ENCODE measurements around the gene CDCA7L. TPM values are rescaled to one million over a fixed set of nuclear protein-coding genes. Genes with fewer than 3 reads are reported as not detected.

Gene CDCA7L
- total and polyA plus RNA-seq, 2 of the 13 experiments (the other 11 are each of a cell fraction or from before 2014, with no cell fraction given) = 2.7 to 4.2 TPM

DNA sequence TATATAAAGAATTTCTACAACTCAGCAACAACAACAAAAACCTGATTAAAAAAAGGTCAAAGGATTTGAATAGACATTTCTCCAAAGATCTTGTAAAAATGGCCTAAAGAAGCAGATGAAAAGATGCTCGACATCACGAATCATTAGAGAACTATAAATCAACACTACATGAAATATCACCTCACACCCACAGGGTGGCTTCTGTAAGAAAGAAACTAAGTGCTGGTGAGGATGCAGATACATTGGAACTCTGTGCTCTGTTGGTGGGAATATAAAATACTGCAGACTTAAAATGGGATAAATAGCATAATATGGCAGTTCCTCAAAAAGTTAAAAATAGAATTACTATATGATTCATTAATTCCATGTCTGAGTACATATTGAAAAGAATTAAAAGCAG is 38.3 kb upstream of the CDCA7L start:
- Histone ChIP-seq H3K4me1 (ENCODE audit: insufficient read depth, low read length) (no peaks in the 10 kb centered on the region), H3K4me3 (replicated peaks in 1 of 3; ENCODE audit: insufficient read depth in 1 of 3, low read depth in 2 of 3, low read length in 3 of 3) (no peak overlapping the region), H3K79me2 (ENCODE audit: insufficient read depth, low read length) (no peaks in the 10 kb centered on the region), H2AFZ (ENCODE audit: low read length) (no peak overlapping the region), H3K9ac (ENCODE audit: insufficient read depth, low read depth, low read length) (no peak overlapping the region), H3K4me2 (ENCODE audit: low read depth, low read length) (no peak overlapping the region), H4K20me1 (ENCODE audit: insufficient read depth, low read length) (no peaks in the 10 kb centered on the region; the same call in 1 of the 2 replicates), H3K9me3 (ENCODE audit: low read length) (no peaks in the 10 kb centered on the region), H3K27me3 (ENCODE audit: control insufficient read depth in 1 of 2, insufficient read depth in 2 of 2, low read length in 2 of 2) (peaks cover 0 to 6% of the 10 kb centered on the region in 2 experiments; a peak in 1 of 5 replicates), H3K36me3 (replicated peaks in 1 of 2; ENCODE audit: control insufficient read depth in 1 of 2, insufficient read depth in 2 of 2, low read length in 2 of 2) (no peaks in the 10 kb centered on the region), H3K27ac (ENCODE audit: extremely low read length, insufficient read depth, low read length) (no peak overlapping the region)
- WGBS (ENCODE audit: low lambda C conversion rate) = 0% methylated on average over 2 of the region's 2 CpGs
- intact Hi-C loops (cut with micrococcal nuclease; ENCODE audit: unreplicated experiment) (no loop called here), in situ Hi-C loops (cut with HindIII; ENCODE audit: extremely low pct_ligation_motif_present, low pct_unique_long_range_greater_than_20kb) (no loop called here)
- no TSS peak for BruUV-seq (replicated peaks)
- CTCF ChIA-PET (ENCODE audit: low intra/inter-chr PET ratio, low total read pairs) = no interaction called here
- ATAC-seq (no peak), DNase-seq (ENCODE audit: low spot score) (no peak), FAIRE-seq (no peak)
- POLR2A ChIA-PET = no interaction called here
- TF ChIP-seq, protein P1, sequence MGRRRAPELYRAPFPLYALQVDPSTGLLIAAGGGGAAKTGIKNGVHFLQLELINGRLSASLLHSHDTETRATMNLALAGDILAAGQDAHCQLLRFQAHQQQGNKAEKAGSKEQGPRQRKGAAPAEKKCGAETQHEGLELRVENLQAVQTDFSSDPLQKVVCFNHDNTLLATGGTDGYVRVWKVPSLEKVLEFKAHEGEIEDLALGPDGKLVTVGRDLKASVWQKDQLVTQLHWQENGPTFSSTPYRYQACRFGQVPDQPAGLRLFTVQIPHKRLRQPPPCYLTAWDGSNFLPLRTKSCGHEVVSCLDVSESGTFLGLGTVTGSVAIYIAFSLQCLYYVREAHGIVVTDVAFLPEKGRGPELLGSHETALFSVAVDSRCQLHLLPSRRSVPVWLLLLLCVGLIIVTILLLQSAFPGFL (CRISPR knock-in tag; IDR thresholded peaks at IDR 0.05) = no peak
- TF ChIP-seq, protein P2, sequence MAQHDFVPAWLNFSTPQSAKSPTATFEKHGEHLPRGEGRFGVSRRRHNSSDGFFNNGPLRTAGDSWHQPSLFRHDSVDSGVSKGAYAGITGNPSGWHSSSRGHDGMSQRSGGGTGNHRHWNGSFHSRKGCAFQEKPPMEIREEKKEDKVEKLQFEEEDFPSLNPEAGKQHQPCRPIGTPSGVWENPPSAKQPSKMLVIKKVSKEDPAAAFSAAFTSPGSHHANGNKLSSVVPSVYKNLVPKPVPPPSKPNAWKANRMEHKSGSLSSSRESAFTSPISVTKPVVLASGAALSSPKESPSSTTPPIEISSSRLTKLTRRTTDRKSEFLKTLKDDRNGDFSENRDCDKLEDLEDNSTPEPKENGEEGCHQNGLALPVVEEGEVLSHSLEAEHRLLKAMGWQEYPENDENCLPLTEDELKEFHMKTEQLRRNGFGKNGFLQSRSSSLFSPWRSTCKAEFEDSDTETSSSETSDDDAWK (CRISPR knock-in tag; IDR thresholded peaks at IDR 0.05) = no peak
- TF ChIP-seq ZNF496 (CRISPR knock-in tag; IDR thresholded peaks at IDR 0.05; ENCODE audit: insufficient replicate concordance) = no peak
- TF ChIP-seq, protein P3, sequence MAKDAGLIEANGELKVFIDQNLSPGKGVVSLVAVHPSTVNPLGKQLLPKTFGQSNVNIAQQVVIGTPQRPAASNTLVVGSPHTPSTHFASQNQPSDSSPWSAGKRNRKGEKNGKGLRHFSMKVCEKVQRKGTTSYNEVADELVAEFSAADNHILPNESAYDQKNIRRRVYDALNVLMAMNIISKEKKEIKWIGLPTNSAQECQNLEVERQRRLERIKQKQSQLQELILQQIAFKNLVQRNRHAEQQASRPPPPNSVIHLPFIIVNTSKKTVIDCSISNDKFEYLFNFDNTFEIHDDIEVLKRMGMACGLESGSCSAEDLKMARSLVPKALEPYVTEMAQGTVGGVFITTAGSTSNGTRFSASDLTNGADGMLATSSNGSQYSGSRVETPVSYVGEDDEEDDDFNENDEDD (CRISPR knock-in tag; IDR thresholded peaks at IDR 0.05; ENCODE audit: borderline replicate concordance) = no peak
- no peak for TF ChIP-seq REPIN1 (CRISPR knock-in tag; IDR thresholded peaks at IDR 0.05; ENCODE audit: borderline replicate concordance, low read depth)
- no peak for TF ChIP-seq PAX8 (CRISPR knock-in tag; IDR thresholded peaks at IDR 0.05; ENCODE audit: borderline replicate concordance)
- no peak for TF ChIP-seq MED8 (CRISPR knock-in tag; IDR thresholded peaks at IDR 0.05; ENCODE audit: insufficient replicate concordance)
- TF ChIP-seq, protein P4, sequence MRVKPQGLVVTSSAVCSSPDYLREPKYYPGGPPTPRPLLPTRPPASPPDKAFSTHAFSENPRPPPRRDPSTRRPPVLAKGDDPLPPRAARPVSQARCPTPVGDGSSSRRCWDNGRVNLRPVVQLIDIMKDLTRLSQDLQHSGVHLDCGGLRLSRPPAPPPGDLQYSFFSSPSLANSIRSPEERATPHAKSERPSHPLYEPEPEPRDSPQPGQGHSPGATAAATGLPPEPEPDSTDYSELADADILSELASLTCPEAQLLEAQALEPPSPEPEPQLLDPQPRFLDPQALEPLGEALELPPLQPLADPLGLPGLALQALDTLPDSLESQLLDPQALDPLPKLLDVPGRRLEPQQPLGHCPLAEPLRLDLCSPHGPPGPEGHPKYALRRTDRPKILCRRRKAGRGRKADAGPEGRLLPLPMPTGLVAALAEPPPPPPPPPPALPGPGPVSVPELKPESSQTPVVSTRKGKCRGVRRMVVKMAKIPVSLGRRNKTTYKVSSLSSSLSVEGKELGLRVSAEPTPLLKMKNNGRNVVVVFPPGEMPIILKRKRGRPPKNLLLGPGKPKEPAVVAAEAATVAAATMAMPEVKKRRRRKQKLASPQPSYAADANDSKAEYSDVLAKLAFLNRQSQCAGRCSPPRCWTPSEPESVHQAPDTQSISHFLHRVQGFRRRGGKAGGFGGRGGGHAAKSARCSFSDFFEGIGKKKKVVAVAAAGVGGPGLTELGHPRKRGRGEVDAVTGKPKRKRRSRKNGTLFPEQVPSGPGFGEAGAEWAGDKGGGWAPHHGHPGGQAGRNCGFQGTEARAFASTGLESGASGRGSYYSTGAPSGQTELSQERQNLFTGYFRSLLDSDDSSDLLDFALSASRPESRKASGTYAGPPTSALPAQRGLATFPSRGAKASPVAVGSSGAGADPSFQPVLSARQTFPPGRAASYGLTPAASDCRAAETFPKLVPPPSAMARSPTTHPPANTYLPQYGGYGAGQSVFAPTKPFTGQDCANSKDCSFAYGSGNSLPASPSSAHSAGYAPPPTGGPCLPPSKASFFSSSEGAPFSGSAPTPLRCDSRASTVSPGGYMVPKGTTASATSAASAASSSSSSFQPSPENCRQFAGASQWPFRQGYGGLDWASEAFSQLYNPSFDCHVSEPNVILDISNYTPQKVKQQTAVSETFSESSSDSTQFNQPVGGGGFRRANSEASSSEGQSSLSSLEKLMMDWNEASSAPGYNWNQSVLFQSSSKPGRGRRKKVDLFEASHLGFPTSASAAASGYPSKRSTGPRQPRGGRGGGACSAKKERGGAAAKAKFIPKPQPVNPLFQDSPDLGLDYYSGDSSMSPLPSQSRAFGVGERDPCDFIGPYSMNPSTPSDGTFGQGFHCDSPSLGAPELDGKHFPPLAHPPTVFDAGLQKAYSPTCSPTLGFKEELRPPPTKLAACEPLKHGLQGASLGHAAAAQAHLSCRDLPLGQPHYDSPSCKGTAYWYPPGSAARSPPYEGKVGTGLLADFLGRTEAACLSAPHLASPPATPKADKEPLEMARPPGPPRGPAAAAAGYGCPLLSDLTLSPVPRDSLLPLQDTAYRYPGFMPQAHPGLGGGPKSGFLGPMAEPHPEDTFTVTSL (CRISPR knock-in tag; IDR thresholded peaks at IDR 0.05; ENCODE audit: borderline replicate concordance) = no peak
